ENCODE data around the gene CETN3.

The CETN3 gene

GRCh38 chr5:90424245-90424644 is 14.7 kb upstream of the CETN3 start:
- TF ChIP-seq CTCF (conservative IDR thresholded peaks at IDR 0.05; ENCODE audit: low read depth) = no peak
- DNase-seq (ENCODE audit: low spot score) = no peak
- ChIA-PET POLR2A (ENCODE audit: low non-redundant PET) (no interaction called here), CTCF (no interaction called here)
- no peak overlapping the region for H3K27ac ChIP-seq

GRCh38 chr5:90421136-90421535 is 11.6 kb upstream of the CETN3 start:
- H3K27ac ChIP-seq = no peak overlapping the region
- POLR2A ChIA-PET (ENCODE audit: low non-redundant PET) = no interaction called here
- DNase-seq (ENCODE audit: low spot score) = no peak
- CTCF ChIA-PET = interaction anchor here (0.6 to 1.0 kb wide), 2 partner anchors 14 to 30 kb away, joined by 3 to 6 read pairs; no protein-coding TSS in a partner anchor
- peak; percentile 14; the same call in 1 of the 2 replicates for TF ChIP-seq CTCF (conservative IDR thresholded peaks at IDR 0.05; ENCODE audit: low read depth)

- DNase-seq (ENCODE audit: low spot score) = no peak
- TF ChIP-seq CTCF (conservative IDR thresholded peaks at IDR 0.05; ENCODE audit: low read depth) = no peak
- no peak overlapping the region for H3K27ac ChIP-seq
- CTCF ChIA-PET = no interaction called here
- POLR2A ChIA-PET (ENCODE audit: low non-redundant PET) = interaction anchor here (0.6 kb wide), 1 partner anchor 9 kb away, joined by 3 read pairs; the partner anchor contains the start of gene CETN3
These were observed 8.7 kb upstream of the CETN3 start for GRCh38 chr5:90418214-90418613.

- ChIA-PET CTCF (interaction anchor here (0.5 to 1.1 kb wide), 3 partner anchors 90 to 194 kb away, joined by 3 read pairs; no protein-coding TSS in a partner anchor), POLR2A (ENCODE audit: low non-redundant PET) (interaction anchor here (0.6 to 1.1 kb wide), 6 partner anchors 8 to 120 kb away, joined by 3 to 11 read pairs (median 4); partner anchors contain the start of genes LYSMD3, MBLAC2 and POLR3G)
- peak overlapping the region; percentile 99 for H3K27ac ChIP-seq
- no peak for TF ChIP-seq CTCF (conservative IDR thresholded peaks at IDR 0.05; ENCODE audit: low read depth)
- no peak for DNase-seq (ENCODE audit: low spot score)
These were observed 714 bp upstream of the CETN3 start for GRCh38 chr5:90410178-90410762.

- no peak for TF ChIP-seq CTCF (conservative IDR thresholded peaks at IDR 0.05; ENCODE audit: low read depth)
- no peak for DNase-seq (ENCODE audit: low spot score)
- ChIA-PET CTCF (interaction anchor here (0.6 kb wide), 1 partner anchor 818 kb away, joined by 4 read pairs; no protein-coding TSS in a partner anchor), POLR2A (ENCODE audit: low non-redundant PET) (interaction anchor here (1.0 kb wide), 1 partner anchor 66 kb away, joined by 11 read pairs; the partner anchor contains the start of genes MBLAC2 and POLR3G)
- H3K27ac ChIP-seq = peak overlapping the region; percentile 99
These were observed 812 bp downstream of the CETN3 start for GRCh38 chr5:90408571-90409317.

- TF ChIP-seq CTCF (conservative IDR thresholded peaks at IDR 0.05; ENCODE audit: low read depth) = no peak
- CTCF ChIA-PET = interaction anchor here (0.7 kb wide), 3 partner anchors 13 to 1016 kb away, joined by 3 to 6 read pairs (median 4); no protein-coding TSS in a partner anchor
- no peak overlapping the region for H3K27ac ChIP-seq
- POLR2A ChIA-PET (ENCODE audit: low non-redundant PET) = no interaction called here
- DNase-seq (ENCODE audit: low spot score) = no peak
These were observed 3.1 kb downstream of the CETN3 start for GRCh38 chr5:90406466-90406865.

Measured in RWPE1 (cell line).